GM18502 (cell line): Measurements from ENCODE around the gene CTXN2.

ENCODE experiments used
- ATAC-seq: cut with Tn5 transposase; IDR thresholded peaks from one replicate; pipeline ENCODE4 v1.9.1; 2021; ENCODE audit warnings: mild to moderate bottlenecking; ENCODE audit not compliant: unreplicated experiment, poor library complexity

Gene CTXN2

GRCh38 chr15:48191574-48192225 lies at the start of gene CTXN2:
Gene CTXN2 (plus strand): TSS chr15:48191665. CDS start chr15:48201301, 9,636 bp downstream.
- no peak for ATAC-seq

DNA sequence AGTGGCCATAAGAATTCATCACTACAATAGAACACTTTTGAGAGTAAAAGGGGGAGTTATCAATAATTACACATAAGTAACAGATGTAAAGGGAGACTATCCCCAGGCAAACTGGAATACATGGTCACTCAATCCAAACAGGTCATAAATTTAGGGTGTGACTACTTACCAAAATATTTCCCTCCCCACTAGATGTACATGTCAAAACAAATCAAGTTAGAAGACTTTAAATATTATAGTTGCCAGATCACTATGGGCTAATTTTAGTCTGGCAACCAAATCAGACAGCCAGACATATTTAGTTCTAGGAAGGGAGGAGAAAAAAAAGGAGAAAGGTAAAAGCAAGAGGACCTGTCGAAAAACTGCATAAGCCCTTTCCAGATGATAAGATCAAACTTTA lies 47.6 kb upstream of the CTXN2 start:
- no peak for ATAC-seq

GRCh38 chr15:48144889-48145288 lies 46.6 kb upstream of the CTXN2 start:
- ATAC-seq, result peak; percentile 67

DNA sequence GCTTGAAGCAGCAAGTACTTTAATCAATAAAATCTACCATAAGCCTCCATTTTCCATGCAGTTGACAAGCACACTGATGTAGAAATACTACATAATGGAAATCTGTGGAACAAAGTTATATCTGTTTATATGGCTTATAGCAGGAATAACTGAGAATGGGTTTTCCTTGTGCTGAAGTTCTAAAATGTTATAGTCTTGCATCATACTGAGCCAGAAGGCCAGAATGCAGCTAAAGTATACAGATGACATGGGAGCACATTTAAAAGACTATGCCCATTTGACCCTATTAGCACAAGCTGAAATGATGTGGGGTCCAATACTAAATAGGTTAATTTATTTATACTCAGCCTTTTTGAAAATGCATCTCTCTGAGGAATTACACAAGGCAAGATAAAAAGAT lies 45.5 kb upstream of the CTXN2 start:
- no peak for ATAC-seq

DNA sequence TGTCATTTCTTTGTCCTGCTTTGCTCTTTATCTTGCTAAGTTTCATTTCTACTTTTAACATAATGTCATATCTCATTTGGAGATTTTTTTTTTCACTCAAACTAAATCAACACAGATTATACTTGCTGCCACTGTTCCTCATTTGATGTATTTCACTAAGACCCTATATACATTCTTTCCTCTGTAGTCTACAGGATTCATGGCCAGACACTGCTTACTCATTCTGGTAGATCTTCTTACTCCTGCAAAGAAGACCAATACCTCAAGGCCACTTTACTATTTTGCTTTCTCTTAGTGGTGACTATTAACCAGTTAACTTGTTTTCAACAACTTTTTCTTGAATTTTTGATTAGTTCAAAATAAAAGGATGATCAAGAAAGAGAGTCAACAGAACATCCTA lies 44.1 kb upstream of the CTXN2 start:
- ATAC-seq, result no peak

DNA sequence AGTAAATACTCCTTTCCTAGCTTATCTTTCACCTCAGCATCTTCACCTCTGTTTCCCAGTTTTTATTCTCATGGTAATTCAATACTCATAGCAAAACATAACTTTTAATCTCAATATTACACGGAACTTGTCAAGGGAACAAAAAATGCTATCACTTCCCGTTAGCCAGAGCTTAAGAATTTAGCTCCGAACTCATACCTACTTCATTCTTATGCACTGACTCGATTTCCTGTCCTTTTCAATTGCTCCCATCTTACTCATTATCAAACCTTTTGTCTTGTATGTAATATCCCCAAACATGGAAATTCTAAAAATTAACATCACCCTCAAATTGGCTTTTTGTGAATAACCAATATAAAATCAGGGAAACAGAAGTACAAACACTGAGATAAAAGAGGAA lies 41.6 kb upstream of the CTXN2 start:
- ATAC-seq, result no peak

GRCh38 chr15:48153526-48153925 lies 37.9 kb upstream of the CTXN2 start:
- no peak for ATAC-seq

DNA sequence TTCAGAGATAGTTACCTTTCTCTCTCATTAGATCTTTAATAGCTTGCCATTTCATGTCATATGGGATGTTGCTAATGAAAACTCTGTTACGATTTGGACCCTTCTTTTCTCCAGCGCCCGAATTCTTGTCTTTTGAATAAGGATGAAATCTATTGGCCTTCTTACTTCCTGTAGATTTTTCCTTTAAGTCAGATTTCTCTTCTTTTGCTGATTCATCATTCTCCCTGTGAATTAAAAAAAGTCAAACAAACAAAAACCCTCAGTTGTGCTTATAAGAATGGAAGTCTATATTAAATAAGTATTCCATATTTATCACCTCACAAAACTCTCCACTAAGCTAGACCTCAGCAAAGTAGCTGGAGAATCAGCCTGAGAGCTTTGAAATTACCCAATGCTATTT lies 22.8 kb upstream of the CTXN2 start:
- ATAC-seq, result no peak

DNA sequence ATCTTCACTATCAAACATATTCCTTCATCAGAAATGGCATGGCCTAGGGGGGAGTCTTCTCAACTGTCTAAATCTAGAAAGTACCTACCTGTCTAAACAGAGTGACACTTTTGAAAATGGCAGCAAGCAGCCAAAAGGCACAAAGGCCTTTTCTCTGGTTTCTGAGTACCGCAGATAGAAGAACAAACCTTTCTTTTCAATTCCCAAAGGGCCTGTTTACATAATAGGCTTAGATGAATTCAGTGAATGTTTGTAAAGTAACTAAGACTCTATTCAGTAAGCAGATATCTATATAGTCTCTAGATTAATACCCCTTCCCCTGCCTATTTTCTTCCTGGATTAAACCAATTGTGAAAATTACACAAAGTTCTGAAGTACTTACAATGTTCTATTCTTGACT lies 20.5 kb upstream of the CTXN2 start:
- ATAC-seq, result no peak

DNA sequence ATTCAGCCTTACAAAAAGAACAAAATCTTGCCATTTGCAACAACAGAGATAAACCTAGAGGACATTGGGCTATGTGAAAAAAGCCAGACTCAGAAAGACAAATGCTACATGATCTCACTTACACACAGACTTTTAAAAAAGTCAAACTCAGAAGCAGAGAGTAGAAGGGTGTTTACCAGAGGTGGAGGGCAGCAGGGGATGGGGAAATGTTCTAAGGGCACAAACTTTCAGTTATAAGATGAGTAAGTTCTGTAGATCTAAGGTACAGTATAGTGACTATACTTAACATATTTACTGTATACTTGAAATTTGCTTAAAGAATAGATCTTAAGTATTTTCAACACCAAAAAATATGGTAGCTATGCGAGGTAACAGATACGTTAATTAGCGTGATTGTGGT lies 16.3 kb upstream of the CTXN2 start:
- ATAC-seq, result no peak

DNA sequence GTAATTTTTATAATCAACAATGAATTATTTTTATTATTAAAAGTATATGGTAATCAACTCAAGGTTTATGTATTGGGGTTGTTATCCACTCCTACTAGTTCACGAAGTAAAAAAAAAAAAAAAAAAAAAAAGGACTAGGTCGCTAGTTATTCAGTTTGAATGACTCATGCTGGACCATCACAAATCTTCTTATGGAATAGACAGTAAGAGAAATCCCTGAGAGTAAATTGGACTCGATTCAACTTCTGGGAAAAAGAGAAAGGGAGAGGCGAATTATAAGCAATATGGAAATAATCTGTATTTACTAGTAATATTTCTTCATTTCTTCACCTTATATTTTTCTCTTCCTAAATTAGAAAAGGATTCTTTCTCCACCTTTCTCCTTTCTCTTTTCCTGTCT lies 15.4 kb upstream of the CTXN2 start:
- no peak for ATAC-seq

GRCh38 chr15:48176957-48177356 lies 14.5 kb upstream of the CTXN2 start:
- ATAC-seq, result no peak

DNA sequence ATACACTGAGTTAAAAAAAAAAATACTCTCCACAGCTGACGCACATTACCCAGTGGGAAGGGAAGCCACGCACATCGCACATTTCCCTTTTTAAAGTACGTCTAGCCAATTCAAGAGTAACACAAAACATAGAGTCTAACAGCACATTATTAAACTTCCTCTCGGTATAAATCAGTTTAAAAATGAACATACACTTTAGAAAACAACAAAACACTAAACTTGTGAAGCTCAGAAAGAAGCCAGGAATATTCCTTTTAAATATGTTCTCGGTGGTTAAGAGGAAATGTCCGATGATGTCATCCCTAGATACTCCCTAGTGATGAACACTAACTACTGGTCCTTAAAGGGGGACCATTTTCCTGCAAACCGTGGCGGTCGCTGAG lies 14.1 kb upstream of the CTXN2 start:
- peak; percentile 77 for ATAC-seq

GRCh38 chr15:48177766-48178647 lies 13.5 kb upstream of the CTXN2 start, which contains the start of gene MYEF2:
Gene MYEF2 (minus strand): TSS chr15:48178295. CDS start chr15:48178237, 58 bp downstream.
- peak; percentile 85 for ATAC-seq

- ATAC-seq, result no peak
These were observed 12.9 kb upstream of the CTXN2 start for GRCh38 chr15:48178648-48178931.

DNA sequence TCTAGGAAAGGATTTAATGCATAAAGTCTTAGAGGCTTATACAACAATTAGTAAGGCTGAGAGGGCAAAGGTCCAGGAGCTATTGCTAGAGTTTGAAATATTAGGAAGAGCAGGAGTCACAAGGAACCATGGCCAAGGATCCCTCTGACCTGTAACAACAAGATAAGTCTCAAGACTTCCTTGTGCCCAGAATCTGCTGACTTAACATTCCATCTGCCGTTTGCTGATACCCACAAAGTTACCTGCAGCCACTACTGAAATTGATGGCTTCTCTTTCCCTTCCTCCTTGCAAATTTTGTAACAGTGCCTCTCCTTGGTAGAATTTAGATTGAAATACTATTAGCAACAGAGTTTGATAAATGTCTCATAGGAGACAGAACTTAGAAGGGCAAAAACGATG lies 8.7 kb upstream of the CTXN2 start:
- ATAC-seq, result no peak

DNA sequence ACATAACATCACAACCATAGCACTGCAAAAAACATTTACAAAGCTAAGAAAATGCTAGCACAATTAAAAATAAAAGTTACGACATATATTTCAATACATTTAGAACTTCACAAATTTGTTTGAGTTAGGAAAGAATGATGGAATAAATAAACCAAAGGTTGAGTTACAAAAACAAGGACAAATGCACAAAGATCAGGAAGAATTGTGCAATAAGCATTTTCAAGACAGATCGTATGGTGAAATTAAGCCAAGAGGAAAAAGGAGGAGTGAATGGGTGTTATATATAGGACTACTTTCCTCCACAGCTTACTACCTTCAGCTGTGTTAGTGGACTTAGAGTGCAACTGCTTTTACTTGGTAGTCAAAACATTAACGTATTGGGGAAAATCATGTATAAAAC lies 5.9 kb upstream of the CTXN2 start:
- no peak for ATAC-seq

- no peak for ATAC-seq
These were observed 5.2 kb upstream of the CTXN2 start for GRCh38 chr15:48186271-48186670.

- no peak for ATAC-seq
These were observed 412 bp upstream of the CTXN2 start for GRCh38 chr15:48190932-48191573.

DNA sequence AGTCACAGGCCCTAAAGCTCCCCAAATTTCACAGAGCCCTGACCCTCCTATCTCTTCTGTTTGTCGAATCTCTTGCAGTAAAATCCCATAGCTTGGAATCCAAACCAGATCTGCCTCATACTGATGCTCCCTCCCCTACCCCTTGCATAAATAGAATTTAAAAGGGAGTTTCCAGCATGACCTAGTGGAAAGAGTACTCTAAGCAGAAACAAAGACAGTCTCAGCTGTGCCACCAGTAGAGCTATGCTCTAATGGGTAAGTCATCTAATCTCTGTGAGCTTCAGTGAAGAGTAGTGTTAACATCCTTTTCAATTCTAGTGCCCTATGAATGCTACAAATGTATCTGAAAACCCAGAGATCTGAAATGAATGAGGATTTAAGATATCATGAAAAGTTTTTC lies 10.6 kb downstream of the CTXN2 start:
- ATAC-seq, result no peak

GRCh38 chr15:48205981-48206380 lies 14.5 kb downstream of the CTXN2 start, which contains the start of gene SLC12A1:
Gene SLC12A1 (plus strand): TSS chr15:48206302. CDS start chr15:48207720, 1,418 bp downstream.
- ATAC-seq, result no peak
